ENCODE results near the gene TBL1XR1. TPM values are rescaled to one million over a fixed set of nuclear protein-coding genes. Genes with fewer than 3 reads are reported as not detected.

The TBL1XR1 gene
- total RNA-seq, 1 experiment from 2014 or later = 180 TPM

GRCh38 chr3:177110895-177111294 is 86.4 kb downstream of the TBL1XR1 start:
- no peak overlapping the region for H3K4me2 ChIP-seq (ENCODE audit: low read length)
- ChIA-PET POLR2A (no interaction called here), RAD21 (ENCODE audit: low non-redundant PET in 1 of 2, low total read pairs in 2 of 2, uncharacterized antibody in 2 of 2, unreplicated experiment in 2 of 2) (no interaction called here), CTCF (no interaction called here)
- H3K27ac ChIP-seq (ENCODE audit: low read depth, low read length) = no peak overlapping the region
- no peak overlapping the region for H3K9ac ChIP-seq (ENCODE audit: low read length)
- H3K9me2 ChIP-seq (ENCODE audit: insufficient read depth) = no peaks in the 10 kb centered on the region; the same call in 1 of the 2 replicates
- H3K4me3 ChIP-seq (replicated peaks in 1 of 2; ENCODE audit: low read depth in 1 of 2, low read length in 2 of 2) = no peak overlapping the region
- H3K9me3 ChIP-seq (ENCODE audit: control insufficient read depth in 1 of 2, insufficient read depth in 1 of 2, low read depth in 1 of 2, low read length in 2 of 2) = no peaks in the 10 kb centered on the region
- peaks cover 99% of the 10 kb centered on the region for H3K79me2 ChIP-seq (ENCODE audit: insufficient read depth, low read length)
- no peak overlapping the region for H2AFZ ChIP-seq (ENCODE audit: low read depth, low read length, poor library complexity, severe bottlenecking)
- no peak for TF ChIP-seq TCF7L2 (IDR thresholded peaks at IDR 0.05; ENCODE audit: borderline replicate concordance, extremely low read depth, insufficient read depth, insufficient read length)
- TF ChIP-seq YY1 (IDR thresholded peaks at IDR 0.05; ENCODE audit: extremely low read depth, insufficient replicate concordance, low read depth, low read length) = no peak
- TF ChIP-seq FOSL1 (IDR thresholded peaks at IDR 0.05; ENCODE audit: low read depth) = no peak
- TF ChIP-seq CEBPB (IDR thresholded peaks at IDR 0.05; ENCODE audit: low read depth) = no peak
- TF ChIP-seq, protein P1, sequence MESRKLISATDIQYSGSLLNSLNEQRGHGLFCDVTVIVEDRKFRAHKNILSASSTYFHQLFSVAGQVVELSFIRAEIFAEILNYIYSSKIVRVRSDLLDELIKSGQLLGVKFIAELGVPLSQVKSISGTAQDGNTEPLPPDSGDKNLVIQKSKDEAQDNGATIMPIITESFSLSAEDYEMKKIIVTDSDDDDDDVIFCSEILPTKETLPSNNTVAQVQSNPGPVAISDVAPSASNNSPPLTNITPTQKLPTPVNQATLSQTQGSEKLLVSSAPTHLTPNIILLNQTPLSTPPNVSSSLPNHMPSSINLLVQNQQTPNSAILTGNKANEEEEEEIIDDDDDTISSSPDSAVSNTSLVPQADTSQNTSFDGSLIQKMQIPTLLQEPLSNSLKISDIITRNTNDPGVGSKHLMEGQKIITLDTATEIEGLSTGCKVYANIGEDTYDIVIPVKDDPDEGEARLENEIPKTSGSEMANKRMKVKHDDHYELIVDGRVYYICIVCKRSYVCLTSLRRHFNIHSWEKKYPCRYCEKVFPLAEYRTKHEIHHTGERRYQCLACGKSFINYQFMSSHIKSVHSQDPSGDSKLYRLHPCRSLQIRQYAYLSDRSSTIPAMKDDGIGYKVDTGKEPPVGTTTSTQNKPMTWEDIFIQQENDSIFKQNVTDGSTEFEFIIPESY (IDR thresholded peaks at IDR 0.05; ENCODE audit: extremely low read depth, insufficient replicate concordance, low read length) = no peak
- no peak for TF ChIP-seq ELF1 (IDR thresholded peaks at IDR 0.05; ENCODE audit: borderline replicate concordance, low read depth)
- TF ChIP-seq, protein P2, sequence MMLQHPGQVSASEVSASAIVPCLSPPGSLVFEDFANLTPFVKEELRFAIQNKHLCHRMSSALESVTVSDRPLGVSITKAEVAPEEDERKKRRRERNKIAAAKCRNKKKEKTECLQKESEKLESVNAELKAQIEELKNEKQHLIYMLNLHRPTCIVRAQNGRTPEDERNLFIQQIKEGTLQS (IDR thresholded peaks at IDR 0.05) = no peak
- no peak for TF ChIP-seq POLR2A (IDR thresholded peaks at IDR 0.05; ENCODE audit: borderline replicate concordance, extremely low read depth, insufficient read depth, insufficient read length)
- no peak for TF ChIP-seq CBX3 (IDR thresholded peaks at IDR 0.05; ENCODE audit: low read depth)
- no peak for TF ChIP-seq EGR1 (IDR thresholded peaks at IDR 0.05; ENCODE audit: low read depth)
- TF ChIP-seq POLR2AphosphoS5 (IDR thresholded peaks at IDR 0.05; ENCODE audit: low read depth, low read length) = no peak
- no peak for TF ChIP-seq SRF (IDR thresholded peaks at IDR 0.05; ENCODE audit: low read depth)
- TF ChIP-seq MAX (IDR thresholded peaks at IDR 0.05) = no peak
- no peak for TF ChIP-seq CTCF (IDR thresholded peaks at IDR 0.05 in 2 of 3, conservative IDR thresholded peaks at IDR 0.05 in 1 of 3; ENCODE audit: borderline replicate concordance in 1 of 3, insufficient read depth in 1 of 3, low read depth in 2 of 3, low read length in 2 of 3)
- no peak for TF ChIP-seq ZNF274 (IDR thresholded peaks at IDR 0.05; ENCODE audit: low read depth, low read length)
- TF ChIP-seq, protein P3, sequence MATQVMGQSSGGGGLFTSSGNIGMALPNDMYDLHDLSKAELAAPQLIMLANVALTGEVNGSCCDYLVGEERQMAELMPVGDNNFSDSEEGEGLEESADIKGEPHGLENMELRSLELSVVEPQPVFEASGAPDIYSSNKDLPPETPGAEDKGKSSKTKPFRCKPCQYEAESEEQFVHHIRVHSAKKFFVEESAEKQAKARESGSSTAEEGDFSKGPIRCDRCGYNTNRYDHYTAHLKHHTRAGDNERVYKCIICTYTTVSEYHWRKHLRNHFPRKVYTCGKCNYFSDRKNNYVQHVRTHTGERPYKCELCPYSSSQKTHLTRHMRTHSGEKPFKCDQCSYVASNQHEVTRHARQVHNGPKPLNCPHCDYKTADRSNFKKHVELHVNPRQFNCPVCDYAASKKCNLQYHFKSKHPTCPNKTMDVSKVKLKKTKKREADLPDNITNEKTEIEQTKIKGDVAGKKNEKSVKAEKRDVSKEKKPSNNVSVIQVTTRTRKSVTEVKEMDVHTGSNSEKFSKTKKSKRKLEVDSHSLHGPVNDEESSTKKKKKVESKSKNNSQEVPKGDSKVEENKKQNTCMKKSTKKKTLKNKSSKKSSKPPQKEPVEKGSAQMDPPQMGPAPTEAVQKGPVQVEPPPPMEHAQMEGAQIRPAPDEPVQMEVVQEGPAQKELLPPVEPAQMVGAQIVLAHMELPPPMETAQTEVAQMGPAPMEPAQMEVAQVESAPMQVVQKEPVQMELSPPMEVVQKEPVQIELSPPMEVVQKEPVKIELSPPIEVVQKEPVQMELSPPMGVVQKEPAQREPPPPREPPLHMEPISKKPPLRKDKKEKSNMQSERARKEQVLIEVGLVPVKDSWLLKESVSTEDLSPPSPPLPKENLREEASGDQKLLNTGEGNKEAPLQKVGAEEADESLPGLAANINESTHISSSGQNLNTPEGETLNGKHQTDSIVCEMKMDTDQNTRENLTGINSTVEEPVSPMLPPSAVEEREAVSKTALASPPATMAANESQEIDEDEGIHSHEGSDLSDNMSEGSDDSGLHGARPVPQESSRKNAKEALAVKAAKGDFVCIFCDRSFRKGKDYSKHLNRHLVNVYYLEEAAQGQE (IDR thresholded peaks at IDR 0.05; ENCODE audit: low read depth) = no peak
- H3K36me3 ChIP-seq (ENCODE audit: control insufficient read depth in 1 of 2, insufficient read depth in 2 of 2, low read length in 2 of 2) = no peaks in the 10 kb centered on the region
- BruUV-seq (replicated peaks) = no TSS peak
- intact Hi-C loops (cut with micrococcal nuclease) = no loop called here
- no peaks in the 10 kb centered on the region for H3K27me3 ChIP-seq (ENCODE audit: insufficient read depth, low read length)
- ATAC-seq (no peak), DNase-seq (ENCODE audit: low read depth, low spot score) (no peak)
- H4K20me1 ChIP-seq (ENCODE audit: insufficient read depth) = peaks cover 31% of the 10 kb centered on the region
- H3K4me1 ChIP-seq (ENCODE audit: control insufficient read depth in 1 of 2, insufficient read depth in 2 of 2, low read length in 2 of 2) = peaks cover 0 to 6% of the 10 kb centered on the region in 2 experiments; a peak in 1 of 4 replicates

All from HCT116 (cell line).